Neural cell (in vitro differentiated cells): ENCODE data around the gene SP9.

Experiments used
- EP300 ChIP-seq: fragments of 450-650 bp; conservative IDR thresholded peaks from 2 replicates; pipeline ENCODE4 v1.6.1; 2014; ENCODE audit warnings: antibody characterized with exemption, mild to moderate bottlenecking, moderate library complexity; ENCODE audit not compliant: poor library complexity, severe bottlenecking
- EZH2 ChIP-seq: fragments of 200-600, 300-800 bp; shearing (Covaris generic), sonication (generic); IDR thresholded peaks from 2 replicates; pipeline ENCODE4 v1.6.1; 2014; ENCODE audit warnings: antibody characterized with exemption, low read length, borderline replicate concordance, mild to moderate bottlenecking; ENCODE audit not compliant: insufficient read depth, poor library complexity, severe bottlenecking
- MXI1 ChIP-seq: fragments of 450-650 bp; conservative IDR thresholded peaks from 2 replicates; pipeline ENCODE4 v1.6.1; 2014; ENCODE audit warnings: antibody characterized with exemption, mild to moderate bottlenecking; ENCODE audit not compliant: poor library complexity, severe bottlenecking
- POLR2AphosphoS5 ChIP-seq: IDR thresholded peaks from 2 replicates; pipeline ENCODE4 v1.6.1; 2012
- RAD21 ChIP-seq: fragments of 450-650 bp; conservative IDR thresholded peaks from 2 replicates; pipeline ENCODE4 v1.6.1; 2014; ENCODE audit warnings: antibody characterized with exemption, mild to moderate bottlenecking, moderate library complexity
- SMC3 ChIP-seq: fragments of 450-650 bp; conservative IDR thresholded peaks from 2 replicates; pipeline ENCODE4 v1.6.1; 2014; ENCODE audit warnings: antibody characterized with exemption, mild to moderate bottlenecking, moderate library complexity; ENCODE audit not compliant: poor library complexity
- TF ChIP-seq, protein P1 (sequence below): fragments of 450-650 bp; IDR thresholded peaks from 2 replicates; pipeline ENCODE4 v1.5.1; 2014; ENCODE audit warnings: antibody characterized with exemption, mild to moderate bottlenecking, moderate library complexity; ENCODE audit not compliant: poor library complexity, severe bottlenecking
- TF ChIP-seq, protein P2 (sequence below): IDR thresholded peaks from 2 replicates; pipeline ENCODE4 v1.6.1; 2012; ENCODE audit warnings: borderline replicate concordance

DNA sequence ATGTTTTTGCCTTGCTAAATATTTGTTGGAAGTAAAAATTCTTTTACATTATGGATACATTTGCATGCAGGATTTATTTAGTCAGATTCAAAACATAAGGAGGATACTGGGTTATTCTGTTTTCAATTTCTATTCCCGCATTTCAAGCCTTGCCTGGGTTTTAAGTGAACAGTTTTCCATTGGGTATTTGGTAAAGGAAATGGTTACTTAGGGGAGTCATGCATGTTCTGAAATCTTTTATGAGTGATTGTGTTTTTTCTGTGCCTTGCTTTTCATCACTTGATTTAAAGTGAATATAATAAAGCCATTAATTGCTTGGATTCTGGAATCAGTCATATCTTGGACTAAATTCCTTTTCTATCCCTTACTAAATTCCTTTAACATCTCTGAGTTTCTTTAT is 12.0 kb upstream of the SP9 start:
- TF ChIP-seq SMC3: no peak
- TF ChIP-seq, protein P1, sequence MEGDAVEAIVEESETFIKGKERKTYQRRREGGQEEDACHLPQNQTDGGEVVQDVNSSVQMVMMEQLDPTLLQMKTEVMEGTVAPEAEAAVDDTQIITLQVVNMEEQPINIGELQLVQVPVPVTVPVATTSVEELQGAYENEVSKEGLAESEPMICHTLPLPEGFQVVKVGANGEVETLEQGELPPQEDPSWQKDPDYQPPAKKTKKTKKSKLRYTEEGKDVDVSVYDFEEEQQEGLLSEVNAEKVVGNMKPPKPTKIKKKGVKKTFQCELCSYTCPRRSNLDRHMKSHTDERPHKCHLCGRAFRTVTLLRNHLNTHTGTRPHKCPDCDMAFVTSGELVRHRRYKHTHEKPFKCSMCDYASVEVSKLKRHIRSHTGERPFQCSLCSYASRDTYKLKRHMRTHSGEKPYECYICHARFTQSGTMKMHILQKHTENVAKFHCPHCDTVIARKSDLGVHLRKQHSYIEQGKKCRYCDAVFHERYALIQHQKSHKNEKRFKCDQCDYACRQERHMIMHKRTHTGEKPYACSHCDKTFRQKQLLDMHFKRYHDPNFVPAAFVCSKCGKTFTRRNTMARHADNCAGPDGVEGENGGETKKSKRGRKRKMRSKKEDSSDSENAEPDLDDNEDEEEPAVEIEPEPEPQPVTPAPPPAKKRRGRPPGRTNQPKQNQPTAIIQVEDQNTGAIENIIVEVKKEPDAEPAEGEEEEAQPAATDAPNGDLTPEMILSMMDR: no peak
- TF ChIP-seq RAD21: no peak
- TF ChIP-seq MXI1: no peak
- no peak for TF ChIP-seq POLR2AphosphoS5
- no peak for TF ChIP-seq EZH2
- TF ChIP-seq, protein P2, sequence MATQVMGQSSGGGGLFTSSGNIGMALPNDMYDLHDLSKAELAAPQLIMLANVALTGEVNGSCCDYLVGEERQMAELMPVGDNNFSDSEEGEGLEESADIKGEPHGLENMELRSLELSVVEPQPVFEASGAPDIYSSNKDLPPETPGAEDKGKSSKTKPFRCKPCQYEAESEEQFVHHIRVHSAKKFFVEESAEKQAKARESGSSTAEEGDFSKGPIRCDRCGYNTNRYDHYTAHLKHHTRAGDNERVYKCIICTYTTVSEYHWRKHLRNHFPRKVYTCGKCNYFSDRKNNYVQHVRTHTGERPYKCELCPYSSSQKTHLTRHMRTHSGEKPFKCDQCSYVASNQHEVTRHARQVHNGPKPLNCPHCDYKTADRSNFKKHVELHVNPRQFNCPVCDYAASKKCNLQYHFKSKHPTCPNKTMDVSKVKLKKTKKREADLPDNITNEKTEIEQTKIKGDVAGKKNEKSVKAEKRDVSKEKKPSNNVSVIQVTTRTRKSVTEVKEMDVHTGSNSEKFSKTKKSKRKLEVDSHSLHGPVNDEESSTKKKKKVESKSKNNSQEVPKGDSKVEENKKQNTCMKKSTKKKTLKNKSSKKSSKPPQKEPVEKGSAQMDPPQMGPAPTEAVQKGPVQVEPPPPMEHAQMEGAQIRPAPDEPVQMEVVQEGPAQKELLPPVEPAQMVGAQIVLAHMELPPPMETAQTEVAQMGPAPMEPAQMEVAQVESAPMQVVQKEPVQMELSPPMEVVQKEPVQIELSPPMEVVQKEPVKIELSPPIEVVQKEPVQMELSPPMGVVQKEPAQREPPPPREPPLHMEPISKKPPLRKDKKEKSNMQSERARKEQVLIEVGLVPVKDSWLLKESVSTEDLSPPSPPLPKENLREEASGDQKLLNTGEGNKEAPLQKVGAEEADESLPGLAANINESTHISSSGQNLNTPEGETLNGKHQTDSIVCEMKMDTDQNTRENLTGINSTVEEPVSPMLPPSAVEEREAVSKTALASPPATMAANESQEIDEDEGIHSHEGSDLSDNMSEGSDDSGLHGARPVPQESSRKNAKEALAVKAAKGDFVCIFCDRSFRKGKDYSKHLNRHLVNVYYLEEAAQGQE: no peak
- no peak for TF ChIP-seq EP300
